ENCODE data around the gene AMY1C.
"Not testable (repeated sequence)": the region's sequence is repeated elsewhere in the genome, so short reads cannot be mapped to it uniquely, and the experiment has no call there.

AMY1C gene

DNA sequence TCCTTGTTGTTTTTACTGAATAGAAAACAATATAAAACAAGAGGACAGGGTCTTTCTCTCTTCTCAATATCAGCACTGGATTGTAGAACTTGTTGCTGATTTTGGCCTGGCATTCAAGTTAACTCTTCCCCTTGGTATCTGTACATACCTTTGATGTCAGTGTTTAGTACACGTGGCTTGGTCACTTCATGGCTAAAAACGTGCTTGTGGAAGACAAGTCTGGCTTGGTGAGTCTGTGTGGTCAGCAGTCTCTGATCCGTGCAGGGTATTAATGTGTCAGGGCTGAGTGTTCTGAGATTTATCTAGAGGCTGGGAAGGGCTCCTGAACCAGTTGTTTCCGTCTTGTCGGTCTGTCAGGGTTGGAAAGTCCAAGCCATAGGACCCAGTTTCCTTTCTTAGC lies at the start of gene AMY1C:
Gene AMY1C, plus strand, starts transcription at position 301 of the 400 bp plus-strand sequence. CDS start 572 bp downstream, outside the sequence.
- not testable (repeated sequence) for DNase-seq (ENCODE audit: low read depth, low spot score)

DNA sequence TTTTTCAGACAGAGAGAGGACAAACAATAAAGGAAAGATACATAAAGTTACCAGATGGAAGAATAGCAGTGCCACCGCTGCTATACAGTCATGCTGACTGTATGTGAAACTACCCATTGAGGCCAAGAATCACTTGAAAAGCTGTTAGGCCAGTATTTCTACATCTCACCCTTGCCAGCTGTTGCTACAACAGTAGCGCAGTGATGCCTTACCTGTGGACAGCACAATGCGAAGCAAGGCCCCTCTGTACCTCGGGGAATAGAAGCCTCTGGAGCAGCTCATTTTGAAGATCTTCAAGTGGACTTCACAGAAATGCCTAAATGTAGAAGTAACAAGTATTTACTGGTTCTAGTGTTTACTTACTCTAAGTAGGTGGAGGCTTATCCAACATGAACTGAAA lies 49.0 kb upstream of the AMY1C start:
- DNase-seq (ENCODE audit: low read depth, low spot score): not testable (repeated sequence)

DNA sequence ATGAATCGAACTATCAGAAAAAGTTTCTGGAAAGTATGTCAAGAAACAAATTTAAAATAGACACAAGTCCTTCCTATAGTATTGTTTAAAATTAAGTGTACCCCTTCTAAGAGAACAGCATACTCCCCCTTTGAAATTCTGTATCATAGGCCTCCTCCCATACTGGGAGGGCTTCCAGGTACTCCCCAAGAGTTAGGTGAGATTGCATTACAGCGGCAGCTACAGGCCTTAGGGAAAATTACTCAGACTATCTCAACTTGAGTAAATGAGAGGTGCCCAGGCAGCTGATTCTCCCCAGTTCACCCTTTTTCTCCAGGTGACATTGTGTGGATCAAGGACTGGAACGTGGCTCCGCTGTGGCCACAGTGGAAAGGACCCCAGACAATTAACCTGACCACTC lies 48.4 kb upstream of the AMY1C start:
- not testable (repeated sequence) for DNase-seq (ENCODE audit: low read depth, low spot score)

DNA sequence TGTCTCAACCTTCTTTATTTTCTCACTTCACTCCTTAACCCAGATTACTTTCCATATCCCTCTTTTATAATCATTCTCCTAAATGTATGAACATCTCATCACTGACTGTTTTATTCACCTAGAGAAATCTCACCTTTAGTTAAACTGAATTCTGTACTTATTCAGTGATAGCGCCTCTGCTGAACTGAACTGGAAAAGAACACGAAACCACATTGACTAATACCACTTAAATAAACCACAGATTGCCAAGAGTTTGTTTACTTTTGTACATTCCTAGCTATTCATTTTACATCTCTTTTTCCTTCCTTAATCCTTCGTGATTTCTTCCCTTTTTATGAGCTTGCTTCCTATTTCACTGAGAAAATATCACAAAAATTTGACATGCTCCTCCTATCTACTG lies 42.0 kb upstream of the AMY1C start:
- DNase-seq (ENCODE audit: low read depth, low spot score): not testable (repeated sequence)

DNA sequence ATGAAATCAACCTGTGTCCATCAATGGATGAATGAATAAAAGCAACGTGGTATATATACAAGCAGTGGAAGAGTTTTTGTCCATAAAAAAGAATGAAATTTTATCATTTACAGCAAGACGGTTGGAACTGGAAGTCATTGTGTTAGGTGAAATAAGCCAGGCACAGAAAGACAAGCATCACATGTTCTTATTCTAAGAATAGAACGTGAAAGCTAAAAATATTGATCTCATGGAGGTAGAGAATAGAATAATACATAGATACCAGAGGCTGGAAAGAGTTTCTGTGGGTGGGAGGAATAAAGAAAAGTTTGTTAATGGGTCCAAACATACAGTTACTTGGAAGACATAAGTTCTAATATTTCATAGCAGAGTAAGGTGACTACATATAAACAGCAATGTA lies 39.3 kb upstream of the AMY1C start:
- DNase-seq (ENCODE audit: low read depth, low spot score): not testable (repeated sequence)

DNA sequence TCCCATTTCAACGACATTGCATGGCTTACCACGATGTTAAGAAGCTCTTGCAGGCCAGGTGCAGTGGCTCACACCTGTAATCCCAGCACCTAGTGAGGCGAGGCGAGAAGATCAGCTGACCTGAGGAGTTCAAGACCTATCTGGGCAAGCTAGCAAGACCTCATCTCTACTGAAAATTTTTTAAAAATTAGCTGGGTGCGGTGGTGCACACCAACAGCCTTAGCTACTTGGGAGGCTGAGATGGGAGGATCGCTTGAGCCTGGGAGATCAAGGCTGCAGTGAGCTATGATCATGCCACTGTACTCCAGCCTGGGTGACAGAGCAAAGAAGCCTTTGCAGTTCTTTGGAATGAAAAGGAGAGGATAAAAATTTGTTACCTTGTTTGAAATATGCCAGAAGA lies 32.3 kb upstream of the AMY1C start:
- not testable (repeated sequence) for DNase-seq (ENCODE audit: low read depth, low spot score)

DNA sequence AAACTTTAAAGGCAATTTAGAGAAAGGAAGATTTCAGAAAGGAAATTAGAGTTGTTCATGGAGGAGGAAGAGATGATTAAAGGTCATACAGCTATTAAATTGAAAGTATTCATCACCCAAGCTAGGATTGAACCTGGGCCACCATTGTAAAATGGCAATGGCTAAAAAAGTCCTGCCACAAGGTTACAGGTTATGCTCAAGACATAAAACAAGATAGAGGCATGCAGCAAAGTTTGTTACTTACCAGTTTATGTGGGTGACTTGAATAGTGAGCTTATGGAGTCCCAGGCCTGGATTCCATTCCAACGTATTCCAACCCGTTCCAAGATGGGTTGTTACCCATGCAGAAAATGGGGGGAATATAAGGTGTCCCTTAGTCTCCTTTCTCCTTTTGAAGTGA lies 28.2 kb upstream of the AMY1C start:
- DNase-seq (ENCODE audit: low read depth, low spot score): not testable (repeated sequence)

DNA sequence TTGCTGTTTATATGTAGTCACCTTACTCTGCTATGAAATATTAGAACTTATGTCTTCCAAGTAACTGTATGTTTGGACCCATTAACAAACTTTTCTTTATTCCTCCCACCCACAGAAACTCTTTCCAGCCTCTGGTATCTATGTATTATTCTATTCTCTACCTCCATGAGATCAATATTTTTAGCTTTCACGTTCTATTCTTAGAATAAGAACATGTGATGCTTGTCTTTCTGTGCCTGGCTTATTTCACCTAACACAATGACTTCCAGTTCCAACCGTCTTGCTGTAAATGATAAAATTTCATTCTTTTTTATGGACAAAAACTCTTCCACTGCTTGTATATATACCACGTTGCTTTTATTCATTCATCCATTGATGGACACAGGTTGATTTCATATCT lies 14.4 kb upstream of the AMY1C start:
- DNase-seq (ENCODE audit: low read depth, low spot score): not testable (repeated sequence)

DNA sequence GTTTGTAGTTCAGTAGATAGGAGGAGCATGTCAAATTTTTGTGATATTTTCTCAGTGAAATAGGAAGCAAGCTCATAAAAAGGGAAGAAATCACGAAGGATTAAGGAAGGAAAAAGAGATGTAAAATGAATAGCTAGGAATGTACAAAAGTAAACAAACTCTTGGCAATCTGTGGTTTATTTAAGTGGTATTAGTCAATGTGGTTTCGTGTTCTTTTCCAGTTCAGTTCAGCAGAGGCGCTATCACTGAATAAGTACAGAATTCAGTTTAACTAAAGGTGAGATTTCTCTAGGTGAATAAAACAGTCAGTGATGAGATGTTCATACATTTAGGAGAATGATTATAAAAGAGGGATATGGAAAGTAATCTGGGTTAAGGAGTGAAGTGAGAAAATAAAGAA lies 11.7 kb upstream of the AMY1C start:
- DNase-seq (ENCODE audit: low read depth, low spot score): not testable (repeated sequence)

DNA sequence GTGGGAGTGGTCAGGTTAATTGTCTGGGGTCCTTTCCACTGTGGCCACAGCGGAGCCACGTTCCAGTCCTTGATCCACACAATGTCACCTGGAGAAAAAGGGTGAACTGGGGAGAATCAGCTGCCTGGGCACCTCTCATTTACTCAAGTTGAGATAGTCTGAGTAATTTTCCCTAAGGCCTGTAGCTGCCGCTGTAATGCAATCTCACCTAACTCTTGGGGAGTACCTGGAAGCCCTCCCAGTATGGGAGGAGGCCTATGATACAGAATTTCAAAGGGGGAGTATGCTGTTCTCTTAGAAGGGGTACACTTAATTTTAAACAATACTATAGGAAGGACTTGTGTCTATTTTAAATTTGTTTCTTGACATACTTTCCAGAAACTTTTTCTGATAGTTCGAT lies 5.2 kb upstream of the AMY1C start:
- not testable (repeated sequence) for DNase-seq (ENCODE audit: low read depth, low spot score)

DNA sequence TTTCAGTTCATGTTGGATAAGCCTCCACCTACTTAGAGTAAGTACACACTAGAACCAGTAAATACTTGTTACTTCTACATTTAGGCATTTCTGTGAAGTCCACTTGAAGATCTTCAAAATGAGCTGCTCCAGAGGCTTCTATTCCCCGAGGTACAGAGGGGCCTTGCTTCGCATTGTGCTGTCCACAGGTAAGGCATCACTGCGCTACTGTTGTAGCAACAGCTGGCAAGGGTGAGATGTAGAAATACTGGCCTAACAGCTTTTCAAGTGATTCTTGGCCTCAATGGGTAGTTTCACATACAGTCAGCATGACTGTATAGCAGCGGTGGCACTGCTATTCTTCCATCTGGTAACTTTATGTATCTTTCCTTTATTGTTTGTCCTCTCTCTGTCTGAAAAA lies 4.7 kb upstream of the AMY1C start:
- DNase-seq (ENCODE audit: low read depth, low spot score): not testable (repeated sequence)

DNA sequence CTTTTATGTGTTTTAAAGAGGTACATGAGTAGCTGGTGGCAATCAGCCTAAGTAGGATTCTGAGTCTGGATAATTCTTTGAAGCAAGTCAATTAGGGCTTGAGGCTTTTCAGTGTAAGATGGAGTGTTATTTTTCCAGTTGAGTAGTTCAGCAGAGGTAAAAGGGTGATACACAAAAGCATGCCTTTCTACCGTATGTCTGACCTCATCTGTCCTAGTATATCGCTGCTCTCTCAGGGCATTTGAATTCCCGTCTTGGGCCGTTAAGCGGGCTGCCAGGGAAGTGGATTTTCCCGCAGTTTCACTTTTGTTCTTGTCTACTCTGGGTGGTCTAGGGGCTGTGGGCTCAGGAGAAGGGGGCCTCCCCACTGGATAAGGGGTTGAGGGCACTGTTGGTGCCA lies 1.4 kb upstream of the AMY1C start:
- DNase-seq (ENCODE audit: low read depth, low spot score): not testable (repeated sequence)

DNA sequence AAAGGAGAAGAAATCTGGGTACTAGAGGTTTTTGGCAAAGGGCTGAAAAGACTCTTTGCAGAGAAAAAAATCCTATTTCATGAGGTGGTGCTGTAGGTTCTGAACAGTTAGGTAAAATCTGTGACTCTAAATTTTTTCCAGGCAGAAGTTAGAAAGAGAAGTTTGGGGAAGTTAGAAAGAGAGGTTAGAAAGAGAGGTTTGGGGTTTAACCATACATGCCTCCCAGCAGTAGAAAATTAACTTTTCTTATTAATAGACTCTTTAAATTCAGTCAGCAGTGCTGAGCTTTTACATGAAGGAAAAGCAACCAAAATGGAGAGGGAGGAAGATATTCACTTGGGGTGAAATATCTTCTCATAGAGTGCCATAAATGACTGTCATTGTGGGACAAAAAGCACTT lies 12.2 kb downstream of the AMY1C start:
- DNase-seq (ENCODE audit: low read depth, low spot score): no peak

DNA sequence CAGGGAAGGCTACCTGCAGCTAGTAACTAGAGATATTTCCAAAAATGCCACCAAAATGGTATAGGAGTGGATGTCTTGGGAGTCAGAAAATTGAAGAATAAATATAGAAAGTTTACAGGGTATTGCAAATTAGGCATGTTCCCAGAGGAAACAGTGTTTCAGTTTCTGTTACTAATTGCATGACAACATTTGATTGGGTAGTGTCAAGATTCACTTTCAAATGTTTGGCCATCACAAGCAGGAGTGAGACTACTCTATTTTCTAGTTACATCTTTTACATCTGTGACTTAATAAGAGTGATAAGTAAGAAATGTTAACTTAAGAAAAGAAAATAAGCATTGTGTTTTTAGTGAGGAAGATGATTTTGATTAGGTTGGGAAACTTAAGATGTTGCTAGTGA lies 30.2 kb downstream of the AMY1C start:
- DNase-seq (ENCODE audit: low read depth, low spot score): no peak

DNA sequence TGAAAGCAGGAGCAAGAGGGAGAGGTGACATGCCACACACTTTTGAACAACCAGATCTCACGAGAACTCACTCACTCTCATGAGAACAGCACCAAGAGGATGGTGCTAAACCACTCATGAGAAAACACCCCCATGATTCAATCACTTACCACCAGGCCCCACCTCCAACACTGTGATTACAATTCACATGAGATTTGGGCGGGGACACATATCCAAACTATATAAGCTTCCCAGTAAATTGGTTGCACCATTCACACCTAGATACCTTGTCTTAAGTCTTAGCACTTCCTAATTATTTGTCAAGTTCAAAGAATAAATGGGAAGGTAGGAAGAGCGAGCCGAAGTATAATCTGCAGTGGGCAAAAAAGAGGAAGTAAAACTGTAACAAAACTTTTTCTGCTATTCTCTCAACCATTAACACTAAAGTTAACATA lies 34.3 kb downstream of the AMY1C start:
- DNase-seq (ENCODE audit: low read depth, low spot score): no peak

DNA sequence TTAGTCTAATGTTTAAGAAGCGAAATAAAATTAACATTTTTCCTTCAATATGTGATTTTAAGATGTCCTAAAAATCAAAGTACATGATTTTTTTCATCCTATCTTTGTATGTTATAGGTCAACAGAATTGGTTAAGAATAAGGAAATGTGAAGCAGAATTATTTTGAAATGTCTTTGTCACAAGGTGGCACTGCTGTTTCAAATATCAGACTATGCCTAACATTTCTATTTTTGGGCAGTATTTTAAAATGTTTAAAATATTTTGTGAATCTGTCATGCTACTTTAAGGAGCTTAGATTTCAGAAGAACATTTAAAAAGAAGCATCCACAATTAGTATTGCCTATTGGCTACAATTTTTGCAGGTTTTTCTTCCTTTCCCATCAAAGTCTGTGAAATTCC lies 38.7 kb downstream of the AMY1C start:
- DNase-seq (ENCODE audit: low read depth, low spot score): no peak

DNA sequence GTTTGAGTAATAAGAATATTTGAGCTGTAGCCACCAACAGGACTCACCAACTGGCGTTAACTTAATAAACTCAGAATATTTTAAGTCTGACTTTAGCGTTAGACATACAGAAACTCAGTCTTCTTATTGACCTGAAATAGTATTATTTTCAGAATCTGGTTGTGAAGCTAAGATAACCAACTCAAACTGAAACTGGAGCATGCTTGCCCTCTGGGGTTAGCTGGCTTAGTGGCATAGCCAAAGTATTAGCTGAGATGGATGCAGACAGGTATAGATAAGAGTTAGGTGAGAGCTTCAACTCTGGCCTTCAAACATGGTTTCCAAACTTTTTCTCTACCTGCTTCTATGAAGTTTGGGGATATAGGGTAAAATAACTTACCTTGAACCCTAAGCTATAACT lies 40.5 kb downstream of the AMY1C start:
- DNase-seq (ENCODE audit: low read depth, low spot score): no peak

All from ELF-1 (cell line).